ENCODE results near the gene WNT6. TPM values are rescaled to one million over a fixed set of nuclear protein-coding genes. Genes with fewer than 3 reads are reported as not detected.

WNT6 gene
- total RNA-seq, 2 donors from 2014 or later = 0.29 TPM; not detected in 1

DNA sequence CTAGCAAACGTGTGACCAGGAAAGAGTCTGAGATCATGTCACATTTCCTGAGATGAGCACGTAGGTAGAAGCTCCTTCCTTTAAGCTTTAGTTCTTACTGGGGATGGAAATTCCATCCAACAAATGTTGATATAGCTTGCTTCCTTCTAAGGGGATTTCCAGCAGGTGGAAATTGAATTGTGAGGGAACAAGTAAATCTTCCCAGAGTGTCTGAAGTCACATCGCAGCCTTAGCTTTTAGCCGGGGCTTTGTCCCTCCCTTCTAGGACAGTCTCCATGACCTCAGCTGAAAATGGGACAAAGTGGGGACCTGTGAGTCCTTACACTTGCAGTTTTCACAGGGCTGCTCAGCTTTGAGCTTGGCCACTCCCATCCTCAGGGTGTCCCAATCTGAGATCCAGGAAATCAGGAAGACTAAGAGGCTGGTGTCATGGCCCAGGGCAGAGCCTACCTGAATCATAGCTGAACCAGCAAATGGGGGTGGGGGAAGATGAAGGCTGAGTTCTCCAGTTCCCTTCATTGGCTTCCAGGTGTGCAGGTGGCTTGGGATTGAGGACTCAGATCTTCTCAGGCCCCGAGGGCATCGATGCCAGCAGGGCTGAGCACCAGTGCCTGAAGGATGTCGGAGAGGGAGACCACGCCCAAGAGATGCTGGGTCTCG is 36.3 kb upstream of the WNT6 start:
- Mint-ChIP-seq H3K27me3 (peaks cover 14% of the 10 kb centered on the region), H3K36me3 (ENCODE audit: low read depth) (no peaks in the 10 kb centered on the region), H3K4me3 (no peak overlapping the region), H3K27ac (no peak overlapping the region), H3K4me1 (no peaks in the 10 kb centered on the region), H3K9me3 (no peaks in the 10 kb centered on the region)
- ATAC-seq (replicated peaks) = no peak

DNA sequence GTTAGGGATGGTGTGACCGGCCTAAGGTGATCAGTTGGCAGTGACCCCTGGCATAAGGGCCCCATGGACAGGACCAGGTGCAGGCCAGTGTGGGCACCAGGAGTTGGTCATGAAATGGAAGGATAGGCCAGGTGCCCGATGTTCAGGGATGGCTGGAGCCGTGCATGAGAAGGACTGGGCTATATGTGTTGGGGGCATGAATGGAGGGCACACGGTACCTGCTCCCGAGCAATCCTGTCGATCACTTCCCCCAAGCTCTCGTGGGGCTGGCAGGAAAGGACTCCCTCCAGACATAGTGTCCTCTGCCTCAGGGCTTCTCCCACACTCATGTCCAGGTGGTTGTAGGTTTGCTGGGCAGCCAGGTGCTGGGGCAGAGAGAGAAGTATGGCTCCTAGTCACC is 35.6 kb upstream of the WNT6 start:
- Mint-ChIP-seq H3K4me1 (no peaks in the 10 kb centered on the region), H3K9me3 (no peaks in the 10 kb centered on the region), H3K27ac (no peak overlapping the region), H3K27me3 (peaks cover 14% of the 10 kb centered on the region), H3K36me3 (ENCODE audit: low read depth) (no peaks in the 10 kb centered on the region), H3K4me3 (no peak overlapping the region)
- no peak for ATAC-seq (replicated peaks)

DNA sequence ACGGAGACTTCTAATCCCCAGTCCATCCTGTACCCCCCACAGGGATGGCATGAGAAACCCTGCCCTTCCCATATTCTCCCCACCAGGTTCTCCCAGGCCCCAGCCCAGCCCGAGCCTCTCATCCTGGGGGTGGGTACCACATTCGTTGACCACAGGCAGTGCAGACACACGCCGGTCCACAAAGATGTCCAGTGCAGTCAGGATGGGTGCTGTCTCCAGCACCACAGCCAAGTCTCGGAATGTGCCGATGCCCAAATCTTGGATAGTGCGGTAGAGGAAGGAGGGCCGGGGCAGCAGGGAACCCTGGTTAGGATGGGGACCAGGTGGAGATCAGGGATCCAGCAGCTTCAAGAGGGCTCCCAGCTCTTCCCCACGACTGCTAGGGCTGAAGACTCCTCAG is 32.8 kb upstream of the WNT6 start:
- H3K4me3 Mint-ChIP-seq = no peak overlapping the region
- no peak for ATAC-seq (replicated peaks)
- no peaks in the 10 kb centered on the region for H3K9me3 Mint-ChIP-seq
- no peaks in the 10 kb centered on the region for H3K4me1 Mint-ChIP-seq
- H3K27ac Mint-ChIP-seq = no peak overlapping the region
- no peaks in the 10 kb centered on the region for H3K36me3 Mint-ChIP-seq (ENCODE audit: low read depth)
- H3K27me3 Mint-ChIP-seq = peaks cover 18% of the 10 kb centered on the region

GRCh38 chr2:218827701-218828476 is 31.7 kb upstream of the WNT6 start:
- H3K4me1 Mint-ChIP-seq = no peaks in the 10 kb centered on the region
- H3K4me3 Mint-ChIP-seq = no peak overlapping the region
- H3K9me3 Mint-ChIP-seq = no peaks in the 10 kb centered on the region
- peaks cover 24% of the 10 kb centered on the region for H3K27me3 Mint-ChIP-seq
- no peak for ATAC-seq (replicated peaks)
- no peaks in the 10 kb centered on the region for H3K36me3 Mint-ChIP-seq (ENCODE audit: low read depth)
- H3K27ac Mint-ChIP-seq = no peak overlapping the region

DNA sequence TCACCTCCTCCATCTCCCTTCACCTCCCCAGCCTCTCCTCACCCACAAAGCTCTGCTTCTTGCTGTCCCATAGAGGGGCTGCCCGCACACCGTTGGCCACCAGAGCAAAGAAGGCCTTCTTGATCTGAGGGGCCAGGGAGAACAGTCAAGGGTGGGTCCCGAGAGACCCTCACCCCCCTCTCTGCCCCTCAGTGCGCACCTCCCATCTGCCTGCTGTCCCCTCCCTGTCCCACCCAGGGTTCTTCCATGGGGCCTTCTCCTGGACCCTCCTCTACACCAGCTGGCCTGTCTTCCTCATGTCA is 31.2 kb upstream of the WNT6 start:
- ATAC-seq (replicated peaks) = no peak
- Mint-ChIP-seq H3K4me1 (no peaks in the 10 kb centered on the region), H3K4me3 (no peak overlapping the region), H3K27ac (no peak overlapping the region), H3K9me3 (no peaks in the 10 kb centered on the region), H3K27me3 (peaks cover 30% of the 10 kb centered on the region), H3K36me3 (ENCODE audit: low read depth) (no peaks in the 10 kb centered on the region)

- no peaks in the 10 kb centered on the region for H3K9me3 Mint-ChIP-seq
- H3K27ac Mint-ChIP-seq = no peak overlapping the region
- H3K4me3 Mint-ChIP-seq = no peak overlapping the region
- ATAC-seq (replicated peaks) = no peak
- H3K36me3 Mint-ChIP-seq (ENCODE audit: low read depth) = no peaks in the 10 kb centered on the region
- H3K4me1 Mint-ChIP-seq = no peaks in the 10 kb centered on the region
- peaks cover 33% of the 10 kb centered on the region for H3K27me3 Mint-ChIP-seq
Observed at GRCh38 chr2:218829868-218830451, 29.6 kb upstream of the WNT6 start.

GRCh38 chr2:218830526-218831306 is 28.9 kb upstream of the WNT6 start:
- Mint-ChIP-seq H3K4me3 (no peak overlapping the region), H3K9me3 (no peaks in the 10 kb centered on the region), H3K27ac (no peak overlapping the region)

DNA sequence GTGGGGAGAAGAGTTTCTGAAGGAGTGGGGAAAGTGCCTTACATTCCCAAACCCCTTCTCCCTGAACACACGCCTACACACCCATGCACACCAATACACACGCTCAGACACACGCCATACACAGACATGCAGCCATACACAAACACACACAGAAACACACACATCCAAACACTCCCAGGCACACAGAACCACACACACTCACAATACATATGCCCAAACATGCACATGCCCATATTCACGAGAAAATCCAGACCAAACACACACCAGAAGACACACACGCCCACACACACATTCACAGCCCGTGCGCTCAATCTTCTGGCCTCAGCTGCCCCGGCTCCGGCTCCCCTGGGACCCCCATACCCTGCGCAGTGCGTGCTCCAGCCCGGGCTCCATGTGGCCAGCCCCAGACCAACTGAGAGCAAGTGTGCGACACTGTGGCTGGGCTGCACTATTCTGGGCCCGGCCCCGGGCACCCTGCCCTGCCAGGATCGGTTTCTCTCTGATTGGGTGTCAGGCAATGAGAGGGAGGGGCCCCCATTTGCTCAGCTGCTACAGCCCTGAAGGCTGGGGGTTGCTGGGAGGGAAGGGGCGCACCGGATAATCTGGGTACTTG is 28.1 kb upstream of the WNT6 start, which contains the start of gene PRKAG3:
PRKAG3 (minus strand) TSS at position 426 of the 613 bp plus-strand sequence.
- no peaks in the 10 kb centered on the region for H3K36me3 Mint-ChIP-seq (ENCODE audit: low read depth)

More at GRCh38 chr2:218830526-218831306, 28.9 kb upstream of the WNT6 start:
- Mint-ChIP-seq H3K4me1 (no peaks in the 10 kb centered on the region), H3K27me3 (peaks cover 33% of the 10 kb centered on the region), H3K36me3 (ENCODE audit: low read depth) (no peaks in the 10 kb centered on the region)
- no peak for ATAC-seq (replicated peaks)

GRCh38 chr2:218832081-218832480 is 27.5 kb upstream of the WNT6 start:
- no peak overlapping the region for H3K27ac Mint-ChIP-seq
- H3K27me3 Mint-ChIP-seq = peaks cover 36% of the 10 kb centered on the region
- H3K4me1 Mint-ChIP-seq = no peaks in the 10 kb centered on the region
- no peaks in the 10 kb centered on the region for H3K9me3 Mint-ChIP-seq
- no peak for ATAC-seq (replicated peaks)
- no peak overlapping the region for H3K4me3 Mint-ChIP-seq
- H3K36me3 Mint-ChIP-seq (ENCODE audit: low read depth) = no peaks in the 10 kb centered on the region

More for the DNA sequence above, 28.1 kb upstream of the WNT6 start, which contains the start of gene PRKAG3:
- H3K4me3 Mint-ChIP-seq = no peak within 1 kb of the TSS
- no peak for ATAC-seq (replicated peaks)
- H3K27me3 Mint-ChIP-seq = peaks cover 33% of the 10 kb centered on the region
- H3K9me3 Mint-ChIP-seq = no peaks in the 10 kb centered on the region
- H3K27ac Mint-ChIP-seq = no peak within 1 kb of the TSS
- H3K4me1 Mint-ChIP-seq = no peaks in the 10 kb centered on the region

DNA sequence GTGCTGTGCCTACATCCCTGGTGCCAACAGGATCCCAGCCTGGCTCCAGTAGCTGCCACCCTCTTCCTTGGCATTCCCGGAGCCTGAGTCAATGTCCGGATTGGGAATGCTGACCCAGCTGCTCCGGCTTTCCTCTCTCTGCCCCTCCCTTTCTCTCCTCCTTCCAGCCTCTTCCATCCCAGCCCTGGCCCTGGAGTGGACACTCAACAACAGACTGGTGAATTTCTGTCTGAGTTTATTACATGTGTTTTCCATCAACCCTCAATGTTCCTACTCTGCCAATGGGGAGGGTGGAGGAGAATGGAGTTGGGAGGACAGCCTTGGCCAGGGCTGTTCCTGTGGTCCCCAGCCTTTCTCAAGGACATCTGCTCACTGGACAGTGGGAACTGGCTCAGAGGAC is 27.1 kb upstream of the WNT6 start:
- no peak overlapping the region for H3K27ac Mint-ChIP-seq
- no peak overlapping the region for H3K4me3 Mint-ChIP-seq
- no peaks in the 10 kb centered on the region for H3K36me3 Mint-ChIP-seq (ENCODE audit: low read depth)
- H3K27me3 Mint-ChIP-seq = peaks cover 40% of the 10 kb centered on the region
- H3K9me3 Mint-ChIP-seq = peaks cover 2% of the 10 kb centered on the region
- H3K4me1 Mint-ChIP-seq = no peaks in the 10 kb centered on the region
- no peak for ATAC-seq (replicated peaks)

DNA sequence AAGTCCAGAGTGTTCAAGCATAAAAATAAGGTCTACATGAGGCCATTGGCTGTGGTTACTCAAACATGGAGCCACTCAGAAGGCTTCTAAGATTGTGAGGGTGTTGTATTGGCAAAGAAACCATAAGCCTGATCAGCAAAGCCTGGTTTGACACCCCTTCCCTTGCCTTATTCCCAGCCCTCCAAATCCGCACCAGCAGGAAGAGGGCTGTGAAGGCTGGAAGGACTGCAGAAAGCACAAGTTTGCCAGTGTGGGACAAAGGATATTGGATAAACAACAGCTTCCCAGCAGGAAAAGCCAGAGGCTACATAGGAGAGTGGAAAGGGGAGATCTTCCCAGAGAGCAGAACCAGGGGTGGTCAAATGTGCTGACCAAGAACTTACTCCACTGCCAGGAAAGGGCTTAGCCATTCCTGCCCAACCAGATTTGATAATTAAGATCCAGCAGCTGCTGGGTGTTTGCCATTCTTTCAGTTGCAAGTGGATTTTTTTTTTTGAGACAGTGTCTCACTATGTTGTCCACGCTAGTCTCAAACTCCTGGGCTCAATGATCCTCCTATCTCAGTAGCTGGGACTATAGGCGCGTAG is 26.5 kb upstream of the WNT6 start:
- Mint-ChIP-seq H3K27me3 (peaks cover 43% of the 10 kb centered on the region), H3K27ac (no peak overlapping the region), H3K4me3 (no peak overlapping the region), H3K36me3 (ENCODE audit: low read depth) (no peaks in the 10 kb centered on the region), H3K9me3 (peaks cover 8% of the 10 kb centered on the region), H3K4me1 (no peaks in the 10 kb centered on the region)
- ATAC-seq (replicated peaks) = no peak

- Mint-ChIP-seq H3K4me3 (no peak overlapping the region), H3K27ac (no peak overlapping the region), H3K9me3 (peaks cover 9% of the 10 kb centered on the region), H3K4me1 (no peaks in the 10 kb centered on the region), H3K27me3 (peaks cover 52% of the 10 kb centered on the region), H3K36me3 (ENCODE audit: low read depth) (no peaks in the 10 kb centered on the region)
- no peak for ATAC-seq (replicated peaks)
Observed at GRCh38 chr2:218834685-218835084, 24.9 kb upstream of the WNT6 start.

- H3K4me1 Mint-ChIP-seq = no peaks in the 10 kb centered on the region
- H3K36me3 Mint-ChIP-seq (ENCODE audit: low read depth) = no peaks in the 10 kb centered on the region
- H3K9me3 Mint-ChIP-seq = peaks cover 9% of the 10 kb centered on the region
- H3K4me3 Mint-ChIP-seq = no peak overlapping the region
- H3K27me3 Mint-ChIP-seq = peaks cover 52% of the 10 kb centered on the region
- ATAC-seq (replicated peaks) = no peak
- H3K27ac Mint-ChIP-seq = no peak overlapping the region
Observed at GRCh38 chr2:218837495-218837894, 22.1 kb upstream of the WNT6 start.

GRCh38 chr2:218839430-218839829 is 20.2 kb upstream of the WNT6 start:
- Mint-ChIP-seq H3K27ac (no peak overlapping the region), H3K4me1 (no peaks in the 10 kb centered on the region)

More at GRCh38 chr2:218839430-218839829, 20.2 kb upstream of the WNT6 start:
- no peak overlapping the region for H3K4me3 Mint-ChIP-seq
- H3K9me3 Mint-ChIP-seq = peaks cover 9% of the 10 kb centered on the region
- H3K36me3 Mint-ChIP-seq (ENCODE audit: low read depth) = no peaks in the 10 kb centered on the region
- no peak for ATAC-seq (replicated peaks)
- H3K27me3 Mint-ChIP-seq = peaks cover 48% of the 10 kb centered on the region

Data from activated T-helper 17 cell treated with anti-CD3 and anti-CD28 coated beads, Interleukin-2, amount 50 U/mL, for 72 hours (primary cell).